ENCODE measurements around the gene KAT2B. TPM values are rescaled to one million over a fixed set of nuclear protein-coding genes. Genes with fewer than 3 reads are reported as not detected.

KAT2B gene
- total and polyA plus RNA-seq, 2 of the 13 experiments (the other 11 are each of a cell fraction or from before 2014, with no cell fraction given), result 0.97 to 1.7 TPM

DNA sequence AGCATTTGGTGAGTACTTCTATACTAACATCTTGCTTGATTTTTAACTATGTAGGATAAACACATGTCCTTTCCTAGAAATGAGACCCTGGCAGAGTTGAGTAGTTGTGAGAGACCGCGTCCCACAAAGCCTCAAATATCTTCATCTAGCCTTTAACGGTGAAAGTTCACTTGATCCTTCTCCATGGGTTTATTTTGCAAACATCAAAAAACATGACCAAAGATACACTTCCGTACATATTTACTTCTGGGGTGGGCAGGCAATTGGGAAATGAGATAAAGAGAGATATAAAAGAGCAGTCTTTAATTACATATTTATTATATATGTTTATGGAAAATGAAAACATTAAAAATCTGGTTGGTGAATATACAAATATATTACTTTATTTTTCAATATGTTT, 5.2 kb upstream of the KAT2B start (continued):
- TF ChIP-seq, protein P1, sequence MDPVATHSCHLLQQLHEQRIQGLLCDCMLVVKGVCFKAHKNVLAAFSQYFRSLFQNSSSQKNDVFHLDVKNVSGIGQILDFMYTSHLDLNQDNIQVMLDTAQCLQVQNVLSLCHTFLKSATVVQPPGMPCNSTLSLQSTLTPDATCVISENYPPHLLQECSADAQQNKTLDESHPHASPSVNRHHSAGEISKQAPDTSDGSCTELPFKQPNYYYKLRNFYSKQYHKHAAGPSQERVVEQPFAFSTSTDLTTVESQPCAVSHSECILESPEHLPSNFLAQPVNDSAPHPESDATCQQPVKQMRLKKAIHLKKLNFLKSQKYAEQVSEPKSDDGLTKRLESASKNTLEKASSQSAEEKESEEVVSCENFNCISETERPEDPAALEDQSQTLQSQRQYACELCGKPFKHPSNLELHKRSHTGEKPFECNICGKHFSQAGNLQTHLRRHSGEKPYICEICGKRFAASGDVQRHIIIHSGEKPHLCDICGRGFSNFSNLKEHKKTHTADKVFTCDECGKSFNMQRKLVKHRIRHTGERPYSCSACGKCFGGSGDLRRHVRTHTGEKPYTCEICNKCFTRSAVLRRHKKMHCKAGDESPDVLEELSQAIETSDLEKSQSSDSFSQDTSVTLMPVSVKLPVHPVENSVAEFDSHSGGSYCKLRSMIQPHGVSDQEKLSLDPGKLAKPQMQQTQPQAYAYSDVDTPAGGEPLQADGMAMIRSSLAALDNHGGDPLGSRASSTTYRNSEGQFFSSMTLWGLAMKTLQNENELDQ (CRISPR knock-in tag; IDR thresholded peaks at IDR 0.05; ENCODE audit: borderline replicate concordance), result no peak
- TF ChIP-seq REL (CRISPR knock-in tag; conservative IDR thresholded peaks at IDR 0.05), result no peak

GRCh38 chr3:20037255-20037996, 2.8 kb upstream of the KAT2B start:
- in situ Hi-C loops (cut with HindIII; ENCODE audit: extremely low pct_ligation_motif_present, low pct_unique_long_range_greater_than_20kb) (no loop called here), intact Hi-C loops (cut with micrococcal nuclease; ENCODE audit: unreplicated experiment) (loop anchor here (5.0 kb wide), 1 partner anchor 35 kb away; no protein-coding TSS in a partner anchor)
- Histone ChIP-seq H3K4me2 (ENCODE audit: low read depth, low read length) (no peak overlapping the region), H3K9me3 (ENCODE audit: low read length) (no peaks in the 10 kb centered on the region), H3K36me3 (replicated peaks in 1 of 2; ENCODE audit: control insufficient read depth in 1 of 2, insufficient read depth in 2 of 2, low read length in 2 of 2) (no peaks in the 10 kb centered on the region), H2AFZ (ENCODE audit: low read length) (no peak overlapping the region), H3K9ac (ENCODE audit: insufficient read depth, low read depth, low read length) (no peak overlapping the region), H3K4me3 (replicated peaks in 1 of 3; ENCODE audit: insufficient read depth in 1 of 3, low read depth in 2 of 3, low read length in 3 of 3) (no peak overlapping the region), H4K20me1 (ENCODE audit: insufficient read depth, low read length) (no peaks in the 10 kb centered on the region; the same call in 1 of the 2 replicates), H3K4me1 (ENCODE audit: insufficient read depth, low read length) (peaks cover 24% of the 10 kb centered on the region), H3K27ac (ENCODE audit: extremely low read length, insufficient read depth, low read length) (no peak overlapping the region), H3K79me2 (ENCODE audit: insufficient read depth, low read length) (no peaks in the 10 kb centered on the region), H3K27me3 (ENCODE audit: control insufficient read depth in 1 of 2, insufficient read depth in 2 of 2, low read length in 2 of 2) (peaks cover 0 to 1% of the 10 kb centered on the region in 2 experiments; a peak in 3 of 5 replicates)
- WGBS (ENCODE audit: low lambda C conversion rate), result 0% methylated on average over 1 of the region's 1 CpG
- POLR2A ChIA-PET, result no interaction called here
- TF ChIP-seq DBP (CRISPR knock-in tag; IDR thresholded peaks at IDR 0.05; ENCODE audit: not compliant biosample characterization) (no peak), SMAD3 (CRISPR knock-in tag; IDR thresholded peaks at IDR 0.05) (no peak), RORA (CRISPR knock-in tag; IDR thresholded peaks at IDR 0.05) (no peak), HDAC2 (CRISPR knock-in tag; IDR thresholded peaks at IDR 0.05) (no peak)
- no TSS peak for BruUV-seq (replicated peaks)
- CTCF ChIA-PET (ENCODE audit: low intra/inter-chr PET ratio, low total read pairs), result no interaction called here
- FAIRE-seq (no peak), DNase-seq (ENCODE audit: low spot score) (no peak), ATAC-seq (no peak)
